OCI-LY1 (cell line): Measurements from ENCODE around the gene SFN.
"Not testable (repeated sequence)": the region's sequence is repeated elsewhere in the genome, so short reads cannot be mapped to it uniquely, and the experiment has no call there.

Source experiments
- H2AFZ ChIP-seq: fragments of 200-600 bp; sonication (generic), shearing (Covaris generic); 2 replicates; pipeline ENCODE4 v1.6.0; 2014; ENCODE audit warnings: antibody characterized with exemption, mild to moderate bottlenecking, low read length
- H3F3A ChIP-seq: fragments of 200-600 bp; sonication (generic), shearing (Covaris generic); 2 replicates; pipeline ENCODE4 v1.6.0; 2014; ENCODE audit warnings: mild to moderate bottlenecking, antibody characterized with exemption, low read length, moderate library complexity; ENCODE audit not compliant: insufficient read depth
- H3K27ac ChIP-seq: fragments of 200-600 bp; sonication (generic); 2 replicates; pipeline ENCODE4 v1.5.1; 2014; ENCODE audit warnings: low read length, mixed run types, mild to moderate bottlenecking, low read depth; ENCODE audit not compliant: poor library complexity, severe bottlenecking
- H3K27me3 ChIP-seq: fragments of 200-600 bp; sonication (generic); 2 replicates; pipeline ENCODE4 v1.6.0; 2014; ENCODE audit warnings: antibody characterized with exemption, mild to moderate bottlenecking, low read length, moderate library complexity; ENCODE audit not compliant: insufficient read depth
- H3K36me3 ChIP-seq: fragments of 200-600 bp; sonication (generic); 2 replicates; pipeline ENCODE4 v1.6.1; 2014; ENCODE audit warnings: mild to moderate bottlenecking, antibody characterized with exemption, low read length, moderate library complexity, mixed read lengths; ENCODE audit not compliant: insufficient read depth
- H3K4me1 ChIP-seq: fragments of 200-600 bp; sonication (generic); 2 replicates; pipeline ENCODE4 v1.5.1; 2014; ENCODE audit warnings: mild to moderate bottlenecking, low read length, moderate library complexity; ENCODE audit not compliant: insufficient read depth, severe bottlenecking
- H3K4me2 ChIP-seq: fragments of 200-600 bp; sonication (generic), shearing (Covaris generic); 2 replicates; pipeline ENCODE4 v1.6.1; 2014; ENCODE audit warnings: low read length
- H3K4me3 ChIP-seq: fragments of 200-600 bp; sonication (generic); 2 replicates; pipeline ENCODE4 v1.5.1; 2014; ENCODE audit warnings: low read length, low read depth, mild to moderate bottlenecking, mixed read lengths; ENCODE audit not compliant: poor library complexity, severe bottlenecking
- H3K79me2 ChIP-seq: fragments of 200-600 bp; shearing (Covaris generic); 2 replicates; pipeline ENCODE4 v1.6.1; 2016; ENCODE audit warnings: mixed run types, low read length, mixed read lengths; ENCODE audit not compliant: insufficient read depth
- H3K9ac ChIP-seq: fragments of 200-600 bp; sonication (generic), shearing (Covaris generic); 2 replicates; pipeline ENCODE4 v1.6.1; 2014; ENCODE audit warnings: mild to moderate bottlenecking, low read length, mixed read lengths
- H3K9me2 ChIP-seq: fragments of 200-600 bp; sonication (generic), shearing (Covaris generic); 2 replicates; pipeline ENCODE4 v1.6.1; 2014; ENCODE audit warnings: low read depth, mild to moderate bottlenecking, low read length, mixed read lengths
- H3K9me3 ChIP-seq: fragments of 200-600 bp; shearing (Covaris generic); 2 replicates; pipeline ENCODE4 v1.6.1; 2014; ENCODE audit warnings: low read length, mixed read lengths
- H4K20me1 ChIP-seq: fragments of 200-600 bp; sonication (generic), shearing (Covaris generic); 2 replicates; pipeline ENCODE4 v1.6.0; 2016; ENCODE audit warnings: mild to moderate bottlenecking, low read length; ENCODE audit not compliant: insufficient read depth
- CTCF ChIP-seq: fragments of 200-600 bp; sonication (generic), shearing (Covaris generic); IDR thresholded peaks from 2 replicates; pipeline ENCODE4 v1.5.1; 2017; ENCODE audit warnings: mild to moderate bottlenecking, antibody characterized with exemption, low read length, moderate library complexity, mixed read lengths
- EZH2 ChIP-seq: fragments of 200-600 bp; sonication (generic), shearing (Covaris generic); IDR thresholded peaks from 2 replicates; pipeline ENCODE4 v1.8.0; 2017; ENCODE audit warnings: borderline replicate concordance, mixed run types, mild to moderate bottlenecking, antibody characterized with exemption, low read length, moderate library complexity, mixed read lengths

Gene SFN

GRCh38 chr1:26861889-26862378 lies 1.0 kb upstream of the SFN start:
- Histone ChIP-seq H3K9me3 (no peaks in the 10 kb centered on the region), H3K4me1 (peaks cover 33% of the 10 kb centered on the region), H3K36me3 (no peaks in the 10 kb centered on the region), H3K4me2 (no peak overlapping the region), H2AFZ (no peak overlapping the region), H3K9me2 (no peaks in the 10 kb centered on the region), H3K9ac (no peak overlapping the region), H3K79me2 (no peaks in the 10 kb centered on the region), H3F3A (no peaks in the 10 kb centered on the region), H3K27me3 (no peaks in the 10 kb centered on the region), H4K20me1 (no peaks in the 10 kb centered on the region), H3K27ac (no peak overlapping the region), H3K4me3 (no peak overlapping the region)
- TF ChIP-seq CTCF (no peak), EZH2 (no peak)

- no peaks in the 10 kb centered on the region for H3K9me2 ChIP-seq
- no peak overlapping the region for H2AFZ ChIP-seq
- no peaks in the 10 kb centered on the region for H3K27me3 ChIP-seq
- TF ChIP-seq CTCF (no peak), EZH2 (no peak)
- H3F3A ChIP-seq: no peaks in the 10 kb centered on the region; the same call in 1 of the 2 replicates
- H3K36me3 ChIP-seq: no peaks in the 10 kb centered on the region
- H3K9me3 ChIP-seq: no peaks in the 10 kb centered on the region
- H3K9ac ChIP-seq: peak overlapping the region; percentile 86; the same call in 1 of the 2 replicates
- peaks cover 33% of the 10 kb centered on the region for H3K4me1 ChIP-seq
- H3K4me2 ChIP-seq: peak overlapping the region; percentile 87; the same call in 1 of the 2 replicates
- no peak overlapping the region for H3K27ac ChIP-seq
- H3K79me2 ChIP-seq: no peaks in the 10 kb centered on the region
- no peaks in the 10 kb centered on the region for H4K20me1 ChIP-seq
- H3K4me3 ChIP-seq: peak overlapping the region; percentile 73
These were observed 732 bp downstream of the SFN start for GRCh38 chr1:26863685-26864077.

- H3K79me2 ChIP-seq: no peaks in the 10 kb centered on the region
- no peaks in the 10 kb centered on the region for H3K9me2 ChIP-seq
- H3K9ac ChIP-seq: peak overlapping the region; percentile 100
- no peaks in the 10 kb centered on the region for H3K36me3 ChIP-seq
- H4K20me1 ChIP-seq: no peaks in the 10 kb centered on the region
- peak overlapping the region; percentile 73 for H3K4me3 ChIP-seq
- peaks cover 33% of the 10 kb centered on the region for H3K4me1 ChIP-seq
- H3K9me3 ChIP-seq: no peaks in the 10 kb centered on the region
- no peaks in the 10 kb centered on the region; the same call in 1 of the 2 replicates for H3F3A ChIP-seq
- H3K27ac ChIP-seq: peak overlapping the region; percentile 97
- no peaks in the 10 kb centered on the region for H3K27me3 ChIP-seq
- H2AFZ ChIP-seq: no peak overlapping the region
- H3K4me2 ChIP-seq: peak overlapping the region; percentile 99
- TF ChIP-seq CTCF: 0 out of 2 replicates have a peak, but pooled peaks have one; percentile 13
- TF ChIP-seq EZH2: no peak
These were observed 1.9 kb downstream of the SFN start for GRCh38 chr1:26864610-26865480.

- not testable (repeated sequence) for H3K9me2 ChIP-seq, H3K9me3 ChIP-seq, H3K27me3 ChIP-seq, H3F3A ChIP-seq, H3K4me2 ChIP-seq, H3K4me3 ChIP-seq, H3K79me2 ChIP-seq, H3K27ac ChIP-seq, H3K4me1 ChIP-seq, H2AFZ ChIP-seq, H3K9ac ChIP-seq, H4K20me1 ChIP-seq
- peaks cover 13% of the 10 kb centered on the region; the same call in 1 of the 2 replicates for H3K36me3 ChIP-seq
These were observed 10.1 kb downstream of the SFN start for GRCh38 chr1:26873097-26873496.
